Esophagus muscularis mucosa (tissue), 3 donors: ENCODE results near the gene FPR3.

Source experiments
- CTCF ChIP-seq, 3 experiments: fragments of 200-600 bp in 2 of 3; fragments of 450-650 bp in 1 of 3; sonication (generic) in 2 of 3; IDR thresholded peaks; one replicate each; pipeline ENCODE4 v1.5.1; 2017 to 2019; ENCODE audit warnings: antibody characterized with exemption in 3 of 3, mild to moderate bottlenecking in 2 of 3, moderate library complexity in 1 of 3
- POLR2AphosphoS5 ChIP-seq, 2 donors: sonication (generic); formaldehyde crosslinking; IDR thresholded peaks; one replicate each; pipeline ENCODE4 v1.6.1; 2017; ENCODE audit warnings: antibody characterized with exemption in 2 of 2

- TF ChIP-seq CTCF (IDR thresholded peaks at IDR 0.05) (no peak), POLR2AphosphoS5 (IDR thresholded peaks at IDR 0.05) (peak in 1 of 2 donors; percentile 10)
These were observed 34.1 kb upstream of the FPR3 start, which contains the start of gene FPR2 for GRCh38 chr19:51760697-51761356.
